Subcutaneous adipose tissue (tissue), 4 donors: ENCODE measurements around the gene KLHL21. TPM values are rescaled to one million over a fixed set of nuclear protein-coding genes. Genes with fewer than 3 reads are reported as not detected.

Source experiments
- CTCF ChIP-seq: fragments of 450-650 bp; IDR thresholded peaks from one replicate; pipeline ENCODE4 v1.5.1; 2016; ENCODE audit warnings: low read depth, mild to moderate bottlenecking, control low read depth, antibody characterized with exemption, moderate library complexity
- total RNA-seq, 4 donors: library from RNA; depleted of rRNA; stranded (reverse); fragments of >200 nt; gene quantifications; one replicate each; pipeline ENCODE4 v1.1.0, GENCODE V29; 2016

The KLHL21 gene
- total RNA-seq, 4 donors from 2014 or later: 21.2 to 123 (median 47.2) TPM

DNA sequence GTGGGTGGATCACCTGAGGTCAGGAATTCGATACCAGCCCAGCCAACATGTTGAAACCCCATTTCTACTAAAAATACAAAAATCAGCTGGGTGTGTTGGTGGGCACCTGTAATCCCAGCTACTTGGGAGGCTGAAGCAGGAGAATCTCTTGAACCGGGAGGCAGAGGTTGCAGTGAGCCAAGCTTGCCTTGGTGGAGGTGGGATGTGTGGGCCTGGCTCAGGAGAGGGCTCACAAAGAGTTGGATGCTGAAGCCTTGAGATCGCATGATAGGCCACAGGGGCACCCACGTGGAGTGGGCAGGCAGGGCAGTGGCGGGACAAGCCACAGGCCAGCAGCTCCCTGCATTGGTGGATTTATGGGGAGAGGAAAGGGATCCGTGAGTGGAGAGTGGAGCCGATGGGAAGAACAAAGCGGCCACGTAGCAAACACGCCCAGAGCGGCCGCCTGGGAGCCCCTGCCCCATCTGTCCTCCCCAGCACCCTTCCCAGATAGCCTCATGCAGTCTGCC is 26.4 kb upstream of the KLHL21 start:
- no peak for TF ChIP-seq CTCF

DNA sequence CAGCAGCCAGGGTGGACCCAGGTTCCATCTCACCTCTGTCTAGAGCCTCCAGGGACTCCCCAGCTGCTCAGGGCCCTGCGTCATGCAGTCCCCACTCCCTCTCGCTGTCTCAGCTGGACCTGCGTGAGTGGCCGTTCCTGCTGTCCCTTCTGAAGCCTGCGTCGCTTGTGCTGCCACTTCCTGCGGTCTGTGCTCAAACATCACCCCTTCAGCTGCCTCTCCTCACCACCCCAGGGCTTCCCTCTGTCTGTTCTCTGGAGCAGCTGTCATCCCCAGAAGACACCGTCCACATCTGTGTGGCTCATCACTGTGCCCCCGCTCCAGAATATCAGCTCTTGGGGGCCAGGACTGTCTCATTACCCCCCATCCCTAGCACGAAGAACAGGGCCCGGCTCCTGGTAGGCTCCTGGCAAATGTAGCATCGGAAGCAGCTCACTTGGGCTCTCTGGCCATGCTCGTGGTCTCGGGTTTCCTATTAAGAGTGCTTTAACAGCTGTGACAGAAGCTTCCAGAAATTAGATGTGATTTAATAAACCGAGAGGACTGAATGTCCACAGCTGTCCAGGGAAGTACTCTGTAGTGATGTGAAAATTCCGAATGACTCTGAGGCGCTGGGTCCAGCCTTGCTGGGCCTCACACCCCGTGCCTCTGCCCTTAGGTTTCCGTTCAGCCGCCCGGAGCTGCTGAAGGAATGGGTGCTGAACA is 25.3 kb upstream of the KLHL21 start:
- TF ChIP-seq CTCF: no peak

GRCh38 chr1:6627031-6627430 is 24.4 kb upstream of the KLHL21 start:
- no peak for TF ChIP-seq CTCF

DNA sequence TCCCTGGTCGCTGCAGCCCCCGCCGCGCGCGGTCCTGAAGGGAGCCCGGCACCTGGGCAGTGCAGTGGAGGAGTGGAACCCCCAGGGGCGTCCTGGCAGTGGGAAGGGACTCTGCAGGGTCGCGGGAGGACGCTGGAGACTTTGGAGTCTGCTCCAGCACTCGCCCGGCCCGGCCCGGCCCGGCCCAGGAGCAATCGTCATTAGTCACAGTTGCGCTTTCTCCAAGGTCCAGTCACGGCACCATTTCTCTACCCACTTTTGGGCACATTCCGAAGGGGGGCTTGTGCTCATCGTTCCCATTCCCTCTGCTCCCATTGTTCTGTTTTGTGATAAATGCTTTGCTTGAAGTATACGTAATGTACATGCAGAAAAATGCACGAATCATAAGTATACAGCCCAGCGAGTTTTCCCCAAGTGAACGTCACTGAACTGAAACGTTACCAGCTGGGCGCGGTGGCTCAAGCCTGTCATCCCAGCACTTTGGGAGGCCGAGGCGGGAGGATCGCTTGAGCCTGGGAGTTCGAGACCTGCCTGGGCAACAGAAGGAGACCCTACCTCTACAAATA is 23.0 kb upstream of the KLHL21 start:
- TF ChIP-seq CTCF: no peak

- TF ChIP-seq CTCF: no peak
These were observed 22.3 kb upstream of the KLHL21 start, which contains the start of gene THAP3 for GRCh38 chr1:6624710-6625583. Gene THAP3, plus strand, starts transcription at chr1:6624868. Its CDS starts 351 bp downstream, at chr1:6625219.

DNA sequence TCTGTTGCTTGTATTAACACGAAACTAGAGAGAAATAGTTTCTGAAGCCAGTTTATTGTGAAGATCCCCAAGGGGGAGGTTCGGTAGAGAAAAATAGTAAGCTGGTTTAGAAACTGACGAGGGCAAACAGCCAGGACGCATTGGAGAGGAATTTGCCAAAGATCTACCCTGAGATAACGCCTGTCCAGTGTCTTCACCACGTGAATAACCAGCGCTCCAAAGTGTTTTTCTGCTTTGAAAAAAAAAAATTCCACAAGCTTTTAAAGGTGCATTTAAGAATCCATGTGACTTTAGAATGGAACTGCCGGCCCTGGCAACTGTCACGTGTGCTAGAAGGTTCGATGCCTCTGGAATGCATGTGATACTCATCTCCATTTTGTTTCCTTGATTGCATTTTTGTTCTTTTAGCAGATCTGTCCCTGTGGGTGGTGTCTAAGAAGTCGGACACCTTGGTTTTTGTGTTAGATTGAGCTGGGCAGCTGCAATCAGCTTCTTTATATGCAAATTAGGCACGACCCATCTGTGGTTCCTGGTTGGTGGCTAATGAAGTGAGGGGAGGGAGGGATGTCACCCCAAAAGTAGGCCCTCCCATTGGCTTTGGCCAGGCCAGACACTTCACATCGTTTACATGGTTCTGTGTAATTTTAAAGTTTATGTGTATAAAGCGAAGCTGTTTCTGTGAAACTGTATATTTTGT is 20.7 kb upstream of the KLHL21 start:
- no peak for TF ChIP-seq CTCF
